OCI-LY1 (cell line): ENCODE results near the gene DRC7.

Experiments used
- EZH2 ChIP-seq: fragments of 200-600 bp; sonication (generic), shearing (Covaris generic); IDR thresholded peaks from 2 replicates; pipeline ENCODE4 v1.8.0; 2017; ENCODE audit warnings: borderline replicate concordance, mixed run types, mild to moderate bottlenecking, antibody characterized with exemption, low read length, moderate library complexity, mixed read lengths
- TF ChIP-seq, protein P1 (sequence below): fragments of 200-600 bp; sonication (generic), shearing (Covaris generic); IDR thresholded peaks from 2 replicates; pipeline ENCODE4 v1.5.1; 2017; ENCODE audit warnings: mild to moderate bottlenecking, antibody characterized with exemption, low read length, moderate library complexity, mixed read lengths

DNA sequence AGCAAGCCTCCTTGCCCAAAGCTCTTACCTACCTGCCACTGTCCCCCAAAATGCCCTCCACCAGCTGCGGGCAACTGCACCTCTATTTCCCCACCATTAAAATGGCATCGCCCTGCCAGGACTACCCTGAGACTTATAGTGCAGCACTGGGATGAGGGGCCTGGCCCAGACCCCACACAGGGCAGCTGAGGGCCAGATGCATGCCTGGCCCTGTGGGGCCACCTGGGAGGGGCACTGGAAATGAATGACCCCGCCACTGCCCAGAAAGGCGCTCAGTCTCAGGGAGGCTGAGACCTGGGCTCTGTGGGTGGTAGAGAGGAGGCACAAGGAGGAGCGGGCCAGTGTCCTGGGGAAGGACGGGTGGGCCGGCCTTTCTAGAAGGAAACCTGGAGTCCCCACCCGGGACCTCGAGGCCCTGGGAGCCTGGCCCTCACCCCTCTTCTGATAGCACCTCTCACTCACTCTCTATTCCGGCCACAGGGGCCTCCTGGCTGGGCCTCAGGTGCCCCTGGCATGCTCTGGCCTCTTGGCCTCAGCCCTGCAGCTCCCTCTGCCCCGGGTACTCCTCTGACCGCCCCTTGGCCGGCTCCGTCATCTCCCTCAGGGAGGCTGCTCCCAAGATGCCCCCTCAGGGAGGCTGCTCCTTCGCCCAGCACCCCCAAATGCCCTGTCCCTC is 67.9 kb downstream of the DRC7 start:
- TF ChIP-seq, protein P1, sequence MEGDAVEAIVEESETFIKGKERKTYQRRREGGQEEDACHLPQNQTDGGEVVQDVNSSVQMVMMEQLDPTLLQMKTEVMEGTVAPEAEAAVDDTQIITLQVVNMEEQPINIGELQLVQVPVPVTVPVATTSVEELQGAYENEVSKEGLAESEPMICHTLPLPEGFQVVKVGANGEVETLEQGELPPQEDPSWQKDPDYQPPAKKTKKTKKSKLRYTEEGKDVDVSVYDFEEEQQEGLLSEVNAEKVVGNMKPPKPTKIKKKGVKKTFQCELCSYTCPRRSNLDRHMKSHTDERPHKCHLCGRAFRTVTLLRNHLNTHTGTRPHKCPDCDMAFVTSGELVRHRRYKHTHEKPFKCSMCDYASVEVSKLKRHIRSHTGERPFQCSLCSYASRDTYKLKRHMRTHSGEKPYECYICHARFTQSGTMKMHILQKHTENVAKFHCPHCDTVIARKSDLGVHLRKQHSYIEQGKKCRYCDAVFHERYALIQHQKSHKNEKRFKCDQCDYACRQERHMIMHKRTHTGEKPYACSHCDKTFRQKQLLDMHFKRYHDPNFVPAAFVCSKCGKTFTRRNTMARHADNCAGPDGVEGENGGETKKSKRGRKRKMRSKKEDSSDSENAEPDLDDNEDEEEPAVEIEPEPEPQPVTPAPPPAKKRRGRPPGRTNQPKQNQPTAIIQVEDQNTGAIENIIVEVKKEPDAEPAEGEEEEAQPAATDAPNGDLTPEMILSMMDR: no peak
- TF ChIP-seq EZH2: no peak
